ENCODE measurements around the gene ANO2.

The ANO2 gene

GRCh38 chr12:5768171-5768570 is 176.9 kb downstream of the ANO2 start:
- ATAC-seq, result no peak
- TF ChIP-seq POU6F1 (CRISPR knock-in tag; IDR thresholded peaks at IDR 0.05; ENCODE audit: borderline replicate concordance, low read depth) (no peak), CREB5 (CRISPR knock-in tag; IDR thresholded peaks at IDR 0.05; ENCODE audit: low read depth) (no peak), ZFP30 (CRISPR knock-in tag; IDR thresholded peaks at IDR 0.05) (no peak), GLIS3 (CRISPR knock-in tag; IDR thresholded peaks at IDR 0.05) (no peak)

GRCh38 chr12:5758347-5758746 is 186.7 kb downstream of the ANO2 start:
- no peak for ATAC-seq
- no peak for TF ChIP-seq ZFP3 (CRISPR knock-in tag; IDR thresholded peaks at IDR 0.05)
- TF ChIP-seq ESRRG (CRISPR knock-in tag; IDR thresholded peaks at IDR 0.05), result no peak
- no peak for TF ChIP-seq POU6F1 (CRISPR knock-in tag; IDR thresholded peaks at IDR 0.05; ENCODE audit: borderline replicate concordance, low read depth)
- no peak for TF ChIP-seq CSRNP3 (CRISPR knock-in tag; IDR thresholded peaks at IDR 0.05)
- no peak for TF ChIP-seq SNAI2 (CRISPR knock-in tag; IDR thresholded peaks at IDR 0.05)
- no peak for TF ChIP-seq ZNF70 (CRISPR knock-in tag; IDR thresholded peaks at IDR 0.05)
- TF ChIP-seq CREB5 (CRISPR knock-in tag; IDR thresholded peaks at IDR 0.05; ENCODE audit: low read depth), result no peak
- TF ChIP-seq TCF4 (CRISPR knock-in tag; IDR thresholded peaks at IDR 0.05; ENCODE audit: borderline replicate concordance), result no peak
- no peak for TF ChIP-seq BACH2 (CRISPR knock-in tag; IDR thresholded peaks at IDR 0.05; ENCODE audit: borderline replicate concordance)
- TF ChIP-seq ZNF8 (CRISPR knock-in tag; IDR thresholded peaks at IDR 0.05), result no peak
- no peak for TF ChIP-seq ZNF565 (CRISPR knock-in tag; conservative IDR thresholded peaks at IDR 0.05; ENCODE audit: low read depth)
- no peak for TF ChIP-seq CSDC2 (CRISPR knock-in tag; IDR thresholded peaks at IDR 0.05)
- no peak for TF ChIP-seq OSR1 (CRISPR knock-in tag; IDR thresholded peaks at IDR 0.05)

GRCh38 chr12:5756338-5756842 is 188.7 kb downstream of the ANO2 start:
- no peak for ATAC-seq
- no peak for TF ChIP-seq ZNF70 (CRISPR knock-in tag; IDR thresholded peaks at IDR 0.05)
- TF ChIP-seq POU6F1 (CRISPR knock-in tag; IDR thresholded peaks at IDR 0.05; ENCODE audit: borderline replicate concordance, low read depth), result no peak
- TF ChIP-seq ZC3H10 (CRISPR knock-in tag; IDR thresholded peaks at IDR 0.05), result no peak
- no peak for TF ChIP-seq CSDC2 (CRISPR knock-in tag; IDR thresholded peaks at IDR 0.05)
- no peak for TF ChIP-seq RARB (CRISPR knock-in tag; IDR thresholded peaks at IDR 0.05)
- no peak for TF ChIP-seq ARNTL (CRISPR knock-in tag; IDR thresholded peaks at IDR 0.05; ENCODE audit: borderline replicate concordance, low read depth)
- TF ChIP-seq TSHZ2 (CRISPR knock-in tag; IDR thresholded peaks at IDR 0.05), result no peak
- TF ChIP-seq CREB5 (CRISPR knock-in tag; IDR thresholded peaks at IDR 0.05; ENCODE audit: low read depth), result no peak
- TF ChIP-seq ZNF8 (CRISPR knock-in tag; IDR thresholded peaks at IDR 0.05), result no peak
- no peak for TF ChIP-seq ESRRG (CRISPR knock-in tag; IDR thresholded peaks at IDR 0.05)
- no peak for TF ChIP-seq TOX (CRISPR knock-in tag; IDR thresholded peaks at IDR 0.05; ENCODE audit: borderline replicate concordance)
- TF ChIP-seq PPARA (CRISPR knock-in tag; IDR thresholded peaks at IDR 0.05; ENCODE audit: borderline replicate concordance), result no peak
- no peak for TF ChIP-seq PATZ1 (CRISPR knock-in tag; IDR thresholded peaks at IDR 0.05; ENCODE audit: borderline replicate concordance)
- TF ChIP-seq OSR1 (CRISPR knock-in tag; IDR thresholded peaks at IDR 0.05), result no peak
- TF ChIP-seq ZFP3 (CRISPR knock-in tag; IDR thresholded peaks at IDR 0.05), result no peak
- no peak for TF ChIP-seq BACH2 (CRISPR knock-in tag; IDR thresholded peaks at IDR 0.05; ENCODE audit: borderline replicate concordance)

All from SK-N-SH treated with all-trans-retinoic acid at 6 μM for 48 hours (cell line).